Endodermal cell (in vitro differentiated cells): ENCODE results near the gene CROCC. TPM values are rescaled to one million over a fixed set of nuclear protein-coding genes. Genes with fewer than 3 reads are reported as not detected.
A peak's percentile ranks its signal among the peaks of the same experiment; 100 is the strongest.
"Not testable (repeated sequence)": the region's sequence is repeated elsewhere in the genome, so short reads cannot be mapped to it uniquely, and the experiment has no call there.

Experiments used
- DNase-seq: peaks from one replicate; pipeline ENCODE4 v3.0.0-alpha.2; 2017
- H3K27ac ChIP-seq: 2 replicates; pipeline ENCODE4 v1.5.1; 2013; ENCODE audit warnings: mild to moderate bottlenecking, low read depth, low read length, moderate library complexity
- H3K27me3 ChIP-seq: 2 replicates; pipeline ENCODE4 v1.6.1; 2013; ENCODE audit warnings: mild to moderate bottlenecking, low read length, moderate library complexity; ENCODE audit not compliant: insufficient read depth, control insufficient read depth, poor library complexity, severe bottlenecking
- H3K36me3 ChIP-seq: 2 replicates; pipeline ENCODE4 v1.7.0; 2013; ENCODE audit warnings: mild to moderate bottlenecking, low read length, moderate library complexity; ENCODE audit not compliant: control insufficient read depth, insufficient read depth
- H3K4me1 ChIP-seq: one replicate; pipeline ENCODE4 v1.7.0; 2013; ENCODE audit warnings: low read length; ENCODE audit not compliant: control insufficient read depth, insufficient read depth
- H3K4me3 ChIP-seq: 2 replicates; pipeline ENCODE4 v1.5.1; 2013; ENCODE audit warnings: mild to moderate bottlenecking, low read length, moderate library complexity
- H3K9ac ChIP-seq: 2 replicates; pipeline ENCODE4 v1.6.1; 2013; ENCODE audit warnings: mild to moderate bottlenecking, low read length, moderate library complexity; ENCODE audit not compliant: poor library complexity, severe bottlenecking; ENCODE audit errors: extremely low read depth
- H3K9me3 ChIP-seq: 2 replicates; pipeline ENCODE4 v1.6.1; 2013; ENCODE audit warnings: mild to moderate bottlenecking, low read length, moderate library complexity; ENCODE audit not compliant: control insufficient read depth
- H3K27ac Mint-ChIP-seq: 2 replicates; pipeline ENCODE4 v1.8.0; 2020; ENCODE audit warnings: mixed read lengths
- H3K27me3 Mint-ChIP-seq: 2 replicates; pipeline ENCODE4 v1.8.0; 2021; ENCODE audit warnings: mild to moderate bottlenecking, mixed read lengths; ENCODE audit not compliant: insufficient read depth
- H3K36me3 Mint-ChIP-seq: 2 replicates; pipeline ENCODE4 v1.8.0; 2020; ENCODE audit warnings: low read depth, mixed read lengths
- H3K4me1 Mint-ChIP-seq: 2 replicates; pipeline ENCODE4 v1.8.0; 2020; ENCODE audit warnings: mixed read lengths
- H3K4me3 Mint-ChIP-seq: 2 replicates; pipeline ENCODE4 v1.8.0; 2020; ENCODE audit warnings: mild to moderate bottlenecking, moderate library complexity, mixed read lengths
- H3K9me3 Mint-ChIP-seq: 2 replicates; pipeline ENCODE4 v1.8.0; 2020; ENCODE audit warnings: mild to moderate bottlenecking, mixed read lengths
- WGBS, 2 experiments: methylation state at CpG; one replicate each; pipeline versions ENCODE4 v1.1.5 to v1.1.7; 2013; ENCODE audit warnings: missing lambda C conversion rate in 2 of 2, mixed read lengths in 1 of 2; ENCODE audit not compliant: insufficient coverage in 1 of 2, insufficient read length in 1 of 2; 5-methylcytosine and 5-hydroxymethylcytosine counted together
- total RNA-seq, 2 donors: library from RNA; stranded (reverse); fragmentation: NEBNext Ultra II Directional in 1 of 2; extraction: Animal tissue kit (Norgen Biotek cat#: 25700) in 1 of 2; gene quantifications; 2 replicates in 1 of 2; 3 replicates in 1 of 2; pipeline ENCODE4 v1.2.1, GENCODE V29; 2021
- TF ChIP-seq, protein P1 (sequence below): fragments of 200-600 bp; sonication (generic); conservative IDR thresholded peaks from 2 replicates; pipeline ENCODE4 v1.5.0; 2021; ENCODE audit warnings: antibody characterized with exemption, mild to moderate bottlenecking

The CROCC gene
- total RNA-seq, 2 donors from 2014 or later = 58.4 to 61.8 TPM

DNA sequence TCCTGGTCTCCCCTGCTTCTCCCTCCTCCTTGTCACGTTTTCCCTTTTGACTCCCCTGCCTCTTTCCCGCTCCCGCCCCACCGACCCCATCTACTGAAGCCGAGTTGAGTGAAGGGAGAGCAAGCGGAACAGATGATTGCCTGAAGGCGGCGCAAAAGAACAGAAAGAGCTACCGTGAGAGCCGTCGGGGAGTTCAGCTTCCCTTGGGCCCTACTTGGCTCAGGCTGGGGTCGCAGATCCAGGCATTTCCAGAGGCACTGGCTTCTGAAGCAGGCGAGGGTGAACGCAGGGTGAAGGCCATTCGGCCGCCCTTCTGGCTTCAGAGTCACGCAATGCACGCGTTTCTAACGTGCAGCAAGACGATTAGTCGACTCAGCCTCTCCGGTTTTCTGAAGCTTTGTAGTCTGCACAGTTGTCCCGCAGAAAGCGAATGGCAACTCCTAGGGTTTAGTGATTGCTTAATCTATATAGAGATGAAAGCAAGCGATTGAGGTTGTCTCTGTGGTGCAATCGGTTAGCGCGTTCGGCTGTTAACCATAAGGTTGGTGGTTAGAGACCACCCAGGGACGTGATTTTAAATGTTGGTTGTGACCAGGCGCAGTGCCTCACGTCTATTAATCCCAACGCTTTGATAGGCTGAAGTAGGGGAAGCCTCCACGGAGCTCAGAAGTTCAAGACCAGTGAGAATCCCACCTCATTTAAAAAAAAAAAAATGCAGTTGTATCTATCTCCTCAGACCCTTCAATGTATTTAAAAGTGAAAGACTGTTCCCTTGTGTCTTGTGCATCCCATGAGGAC lies 46.6 kb upstream of the CROCC start:
- not testable (repeated sequence) for H3K36me3 ChIP-seq, H3K9me3 Mint-ChIP-seq, H3K4me3 Mint-ChIP-seq, H3K27ac ChIP-seq, H3K4me1 ChIP-seq, DNase-seq, H3K4me1 Mint-ChIP-seq, H3K36me3 Mint-ChIP-seq, H3K27ac Mint-ChIP-seq, H3K9ac ChIP-seq, H3K4me3 ChIP-seq, H3K9me3 ChIP-seq
- 48 to 73% methylated on average over 8 to 22 of the region's 35 CpGs for WGBS, 2 experiments
- TF ChIP-seq, protein P1, sequence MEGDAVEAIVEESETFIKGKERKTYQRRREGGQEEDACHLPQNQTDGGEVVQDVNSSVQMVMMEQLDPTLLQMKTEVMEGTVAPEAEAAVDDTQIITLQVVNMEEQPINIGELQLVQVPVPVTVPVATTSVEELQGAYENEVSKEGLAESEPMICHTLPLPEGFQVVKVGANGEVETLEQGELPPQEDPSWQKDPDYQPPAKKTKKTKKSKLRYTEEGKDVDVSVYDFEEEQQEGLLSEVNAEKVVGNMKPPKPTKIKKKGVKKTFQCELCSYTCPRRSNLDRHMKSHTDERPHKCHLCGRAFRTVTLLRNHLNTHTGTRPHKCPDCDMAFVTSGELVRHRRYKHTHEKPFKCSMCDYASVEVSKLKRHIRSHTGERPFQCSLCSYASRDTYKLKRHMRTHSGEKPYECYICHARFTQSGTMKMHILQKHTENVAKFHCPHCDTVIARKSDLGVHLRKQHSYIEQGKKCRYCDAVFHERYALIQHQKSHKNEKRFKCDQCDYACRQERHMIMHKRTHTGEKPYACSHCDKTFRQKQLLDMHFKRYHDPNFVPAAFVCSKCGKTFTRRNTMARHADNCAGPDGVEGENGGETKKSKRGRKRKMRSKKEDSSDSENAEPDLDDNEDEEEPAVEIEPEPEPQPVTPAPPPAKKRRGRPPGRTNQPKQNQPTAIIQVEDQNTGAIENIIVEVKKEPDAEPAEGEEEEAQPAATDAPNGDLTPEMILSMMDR = peak; percentile 12
- peaks cover 20% of the 10 kb centered on the region for H3K27me3 ChIP-seq
- peaks cover 44% of the 10 kb centered on the region for H3K27me3 Mint-ChIP-seq

DNA sequence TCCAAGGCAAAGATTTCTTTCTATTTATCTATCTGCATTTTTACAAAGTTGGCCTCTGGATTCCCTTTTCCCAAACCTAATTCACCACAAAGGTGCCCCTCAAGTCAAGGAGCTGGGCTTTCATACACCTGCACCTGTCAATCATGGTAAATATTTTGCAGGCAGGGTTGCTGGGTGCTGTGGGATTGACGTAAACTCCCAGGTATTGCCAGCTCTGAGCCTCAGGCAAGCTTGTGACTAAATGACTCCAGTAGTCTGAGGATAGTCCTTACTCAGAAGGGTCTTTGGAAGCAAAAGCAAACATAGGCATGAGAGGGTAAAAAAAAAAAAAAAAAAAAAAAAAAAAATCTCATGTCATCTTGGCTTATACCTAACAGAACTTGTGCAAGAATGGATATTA lies 40.0 kb upstream of the CROCC start:
- 97% methylated on average over 1 of the region's 1 CpG; no CpG with 5 or more reads in 1 of the 2 experiments for WGBS, 2 experiments
- H3K27ac Mint-ChIP-seq, H3K4me3 Mint-ChIP-seq, H3K27ac ChIP-seq, H3K36me3 Mint-ChIP-seq, DNase-seq, H3K9me3 Mint-ChIP-seq, H3K9me3 ChIP-seq, H3K4me3 ChIP-seq, H3K27me3 ChIP-seq, H3K36me3 ChIP-seq, H3K9ac ChIP-seq, H3K4me1 Mint-ChIP-seq, H3K4me1 ChIP-seq: not testable (repeated sequence)
- H3K27me3 Mint-ChIP-seq = peaks cover 22% of the 10 kb centered on the region

GRCh38 chr1:16882986-16883385 lies 38.7 kb upstream of the CROCC start:
- Histone ChIP-seq H3K4me1 (no peaks in the 10 kb centered on the region), H3K9me3 (no peaks in the 10 kb centered on the region), H3K27me3 (no peaks in the 10 kb centered on the region), H3K27ac (peak overlapping the region; percentile 16), H3K9ac (no peak overlapping the region), H3K36me3 (no peaks in the 10 kb centered on the region), H3K4me3 (no peak overlapping the region)
- no peak for DNase-seq
- 80 to 84% methylated on average over 3 to 4 of the region's 4 CpGs for WGBS, 2 experiments
- TF ChIP-seq, protein P1 = no peak
- Mint-ChIP-seq H3K27me3 (peaks cover 24% of the 10 kb centered on the region), H3K4me3 (no peak overlapping the region), H3K9me3 (no peaks in the 10 kb centered on the region), H3K27ac (no peak overlapping the region), H3K36me3 (no peaks in the 10 kb centered on the region), H3K4me1 (no peaks in the 10 kb centered on the region)

DNA sequence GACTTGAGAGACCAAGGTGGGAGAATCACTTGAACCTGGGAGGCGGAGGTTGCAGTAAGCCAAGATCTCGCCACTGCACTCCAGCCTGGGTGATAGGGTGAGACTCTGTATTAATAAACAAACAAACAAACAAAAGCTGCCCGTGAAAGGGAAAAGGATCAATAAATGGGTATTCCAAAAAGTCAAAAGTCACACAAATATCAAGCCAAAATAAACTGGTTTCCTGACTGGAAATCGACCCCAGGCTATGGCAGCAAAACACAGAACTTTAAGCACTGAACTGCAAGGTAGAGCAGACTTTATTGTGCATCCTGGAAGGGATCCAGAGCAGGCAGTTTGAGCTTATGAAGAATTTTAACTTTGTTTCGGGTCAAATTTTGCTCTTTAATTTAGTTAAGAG lies 37.2 kb upstream of the CROCC start:
- H3K4me1 ChIP-seq, H3K36me3 ChIP-seq, H3K27ac Mint-ChIP-seq, H3K9me3 ChIP-seq, H3K27me3 ChIP-seq, H3K9me3 Mint-ChIP-seq, H3K36me3 Mint-ChIP-seq, H3K4me3 Mint-ChIP-seq, H3K27ac ChIP-seq, H3K4me1 Mint-ChIP-seq, H3K4me3 ChIP-seq, H3K9ac ChIP-seq, DNase-seq: not testable (repeated sequence)
- 96 to 100% methylated on average over 2 to 4 of the region's 5 CpGs for WGBS, 2 experiments
- H3K27me3 Mint-ChIP-seq = peaks cover 17% of the 10 kb centered on the region
